ENCODE results near the gene NUP214.
A peak's percentile ranks its signal among the peaks of the same experiment; 100 is the strongest.

The NUP214 gene

GRCh38 chr9:131236761-131237160 lies 111.4 kb downstream of the NUP214 start:
- H3K79me2 ChIP-seq (ENCODE audit: insufficient read depth, low read length): no peaks in the 10 kb centered on the region
- H3K4me2 ChIP-seq (ENCODE audit: low read depth, low read length, poor library complexity, severe bottlenecking): no peak overlapping the region
- H3K4me3 ChIP-seq (ENCODE audit: insufficient read depth, low read length, poor library complexity, severe bottlenecking): no peak overlapping the region
- no peaks in the 10 kb centered on the region for H3K36me3 ChIP-seq (ENCODE audit: low read length)
- H3K9me2 ChIP-seq (replicated peaks; ENCODE audit: insufficient read depth, low read length): no peaks in the 10 kb centered on the region
- no peaks in the 10 kb centered on the region for H3F3A ChIP-seq (ENCODE audit: insufficient read depth)
- H3K27me3 ChIP-seq (ENCODE audit: low read length): no peaks in the 10 kb centered on the region
- H3K9me3 ChIP-seq (ENCODE audit: insufficient read depth, low read length): no peaks in the 10 kb centered on the region
- TF ChIP-seq EZH2phosphoT487 (conservative IDR thresholded peaks at IDR 0.05; ENCODE audit: low read length): no peak
- TF ChIP-seq, protein P1, sequence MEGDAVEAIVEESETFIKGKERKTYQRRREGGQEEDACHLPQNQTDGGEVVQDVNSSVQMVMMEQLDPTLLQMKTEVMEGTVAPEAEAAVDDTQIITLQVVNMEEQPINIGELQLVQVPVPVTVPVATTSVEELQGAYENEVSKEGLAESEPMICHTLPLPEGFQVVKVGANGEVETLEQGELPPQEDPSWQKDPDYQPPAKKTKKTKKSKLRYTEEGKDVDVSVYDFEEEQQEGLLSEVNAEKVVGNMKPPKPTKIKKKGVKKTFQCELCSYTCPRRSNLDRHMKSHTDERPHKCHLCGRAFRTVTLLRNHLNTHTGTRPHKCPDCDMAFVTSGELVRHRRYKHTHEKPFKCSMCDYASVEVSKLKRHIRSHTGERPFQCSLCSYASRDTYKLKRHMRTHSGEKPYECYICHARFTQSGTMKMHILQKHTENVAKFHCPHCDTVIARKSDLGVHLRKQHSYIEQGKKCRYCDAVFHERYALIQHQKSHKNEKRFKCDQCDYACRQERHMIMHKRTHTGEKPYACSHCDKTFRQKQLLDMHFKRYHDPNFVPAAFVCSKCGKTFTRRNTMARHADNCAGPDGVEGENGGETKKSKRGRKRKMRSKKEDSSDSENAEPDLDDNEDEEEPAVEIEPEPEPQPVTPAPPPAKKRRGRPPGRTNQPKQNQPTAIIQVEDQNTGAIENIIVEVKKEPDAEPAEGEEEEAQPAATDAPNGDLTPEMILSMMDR (IDR thresholded peaks at IDR 0.05; ENCODE audit: insufficient read depth, low read length, poor library complexity, severe bottlenecking): no peak
- H3K27ac ChIP-seq (ENCODE audit: low read depth, low read length): no peak overlapping the region
- H2AFZ ChIP-seq (ENCODE audit: low read depth, low read length, severe bottlenecking): no peak overlapping the region
- no peak overlapping the region for H3K9ac ChIP-seq (ENCODE audit: low read length)
- no peaks in the 10 kb centered on the region for H4K20me1 ChIP-seq (ENCODE audit: low read depth, low read length)

DNA sequence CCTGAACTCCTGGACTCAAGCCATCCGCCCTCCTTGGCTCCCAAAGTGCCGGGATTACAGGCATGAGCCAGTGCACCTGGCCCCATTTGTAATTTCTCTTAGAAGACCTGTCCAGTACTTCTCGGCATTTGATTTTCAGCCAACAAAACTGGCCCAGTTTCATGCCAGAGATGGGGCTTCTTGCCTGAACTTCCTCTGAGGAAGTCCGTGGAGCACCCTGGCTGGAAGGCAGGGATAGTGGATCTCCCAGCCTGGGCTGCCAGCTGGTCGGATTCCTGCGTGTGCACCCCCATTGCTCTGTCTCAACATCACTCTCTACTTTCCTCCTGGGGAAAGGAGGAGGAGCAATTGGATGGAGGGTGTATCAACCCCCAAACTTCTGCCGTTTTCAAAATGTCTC lies 111.9 kb downstream of the NUP214 start:
- Histone ChIP-seq H4K20me1 (ENCODE audit: low read depth, low read length) (no peaks in the 10 kb centered on the region), H3K4me3 (ENCODE audit: insufficient read depth, low read length, poor library complexity, severe bottlenecking) (no peak overlapping the region), H3K9me3 (ENCODE audit: insufficient read depth, low read length) (no peaks in the 10 kb centered on the region), H3K27ac (ENCODE audit: low read depth, low read length) (no peak overlapping the region), H3K9ac (ENCODE audit: low read length) (no peak overlapping the region), H2AFZ (ENCODE audit: low read depth, low read length, severe bottlenecking) (no peak overlapping the region), H3K27me3 (ENCODE audit: low read length) (no peaks in the 10 kb centered on the region), H3K36me3 (ENCODE audit: low read length) (no peaks in the 10 kb centered on the region), H3F3A (ENCODE audit: insufficient read depth) (no peaks in the 10 kb centered on the region), H3K9me2 (replicated peaks; ENCODE audit: insufficient read depth, low read length) (no peaks in the 10 kb centered on the region), H3K79me2 (ENCODE audit: insufficient read depth, low read length) (no peaks in the 10 kb centered on the region), H3K4me2 (ENCODE audit: low read depth, low read length, poor library complexity, severe bottlenecking) (peak overlapping the region; percentile 48)
- no peak for TF ChIP-seq EZH2phosphoT487 (conservative IDR thresholded peaks at IDR 0.05; ENCODE audit: low read length)
- TF ChIP-seq, protein P1 (IDR thresholded peaks at IDR 0.05; ENCODE audit: insufficient read depth, low read length, poor library complexity, severe bottlenecking): no peak

DNA sequence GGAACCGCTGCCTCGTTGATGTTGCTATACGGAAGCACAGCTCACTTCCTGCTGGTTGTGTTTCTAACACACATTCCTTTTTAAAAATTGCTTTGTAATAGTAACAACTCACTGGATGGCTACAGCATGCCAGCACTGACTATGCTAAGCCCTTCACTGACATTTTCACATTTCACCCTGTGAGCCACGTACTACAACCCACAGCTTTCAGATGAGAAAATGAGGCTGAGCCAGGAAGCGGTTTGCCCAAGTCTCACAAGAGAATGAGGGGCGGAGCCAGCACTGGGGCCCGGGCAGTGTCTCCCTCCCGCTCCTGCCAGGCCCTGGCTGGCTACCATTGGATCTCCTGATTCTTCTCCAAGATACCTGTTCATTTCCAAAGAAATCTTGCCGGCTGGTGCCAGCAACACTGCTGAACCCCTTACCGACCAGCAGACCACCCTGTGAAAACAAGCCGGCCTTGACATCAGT lies 112.6 kb downstream of the NUP214 start:
- no peak overlapping the region; the same call in 1 of the 2 replicates for H3K27ac ChIP-seq (ENCODE audit: low read depth, low read length)
- H3K9me3 ChIP-seq (ENCODE audit: insufficient read depth, low read length): no peaks in the 10 kb centered on the region
- H3F3A ChIP-seq (ENCODE audit: insufficient read depth): no peaks in the 10 kb centered on the region
- no peaks in the 10 kb centered on the region for H3K27me3 ChIP-seq (ENCODE audit: low read length)
- H3K9me2 ChIP-seq (replicated peaks; ENCODE audit: insufficient read depth, low read length): no peaks in the 10 kb centered on the region
- H3K79me2 ChIP-seq (ENCODE audit: insufficient read depth, low read length): no peaks in the 10 kb centered on the region
- no peak overlapping the region for H3K4me3 ChIP-seq (ENCODE audit: insufficient read depth, low read length, poor library complexity, severe bottlenecking)
- H3K36me3 ChIP-seq (ENCODE audit: low read length): no peaks in the 10 kb centered on the region
- no peak for TF ChIP-seq EZH2phosphoT487 (conservative IDR thresholded peaks at IDR 0.05; ENCODE audit: low read length)
- TF ChIP-seq, protein P1 (IDR thresholded peaks at IDR 0.05; ENCODE audit: insufficient read depth, low read length, poor library complexity, severe bottlenecking): no peak
- H3K9ac ChIP-seq (ENCODE audit: low read length): peak overlapping the region; percentile 20; the same call in 1 of the 2 replicates
- peak overlapping the region; percentile 48 for H3K4me2 ChIP-seq (ENCODE audit: low read depth, low read length, poor library complexity, severe bottlenecking)
- peak overlapping the region; percentile 70 for H2AFZ ChIP-seq (ENCODE audit: low read depth, low read length, severe bottlenecking)
- H4K20me1 ChIP-seq (ENCODE audit: low read depth, low read length): no peaks in the 10 kb centered on the region

Measured in SU-DHL-6 (cell line).